ENCODE results near the gene CBFA2T3.
"Not testable (repeated sequence)": the region's sequence is repeated elsewhere in the genome, so short reads cannot be mapped to it uniquely, and the experiment has no call there.

The CBFA2T3 gene

DNA sequence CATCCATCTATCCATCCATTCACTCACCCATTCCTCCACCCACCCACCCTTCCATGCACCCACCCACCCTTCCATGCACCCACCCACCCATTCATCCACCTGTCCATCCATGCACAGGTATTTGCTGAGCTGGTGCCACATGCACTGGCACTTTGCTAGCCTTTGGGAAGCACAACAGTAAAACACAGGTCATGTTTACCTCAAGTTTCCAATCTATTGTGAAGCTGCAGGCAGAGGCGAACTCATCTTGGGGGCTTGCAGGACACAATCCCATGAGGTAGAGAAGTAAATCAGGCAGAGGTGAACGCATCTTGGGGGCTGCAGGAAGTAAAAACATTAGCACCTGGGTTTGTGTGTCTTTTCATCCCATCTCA lies 35.6 kb upstream of the CBFA2T3 start:
- DNase-seq (ENCODE audit: low spot score), result no peak

- DNase-seq (ENCODE audit: low spot score), result no peak
These were observed 35.1 kb upstream of the CBFA2T3 start for GRCh38 chr16:89011909-89012621.

GRCh38 chr16:89010210-89010925 lies 33.4 kb upstream of the CBFA2T3 start:
- no peak for DNase-seq (ENCODE audit: low spot score)

- DNase-seq (ENCODE audit: low spot score), result no peak
These were observed 32.6 kb upstream of the CBFA2T3 start for GRCh38 chr16:89009343-89010209.

DNA sequence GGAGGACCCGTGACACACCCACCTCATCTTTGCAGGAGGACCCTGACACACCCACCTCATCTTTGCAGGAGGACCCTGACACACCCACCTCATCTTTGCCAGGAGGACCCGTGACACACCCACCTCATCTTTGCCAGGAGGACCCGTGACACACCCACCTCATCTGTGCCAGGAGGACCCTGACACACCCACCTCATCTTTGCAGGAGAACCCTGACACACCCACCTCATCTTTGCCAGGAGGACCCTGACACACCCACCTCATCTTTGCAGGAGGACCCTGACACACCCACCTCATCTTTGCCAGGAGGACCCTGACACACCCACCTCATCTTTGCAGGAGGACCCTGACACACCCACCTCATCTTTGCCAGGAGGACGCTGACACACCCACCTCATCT lies 31.8 kb upstream of the CBFA2T3 start:
- not testable (repeated sequence) for DNase-seq (ENCODE audit: low spot score)

DNA sequence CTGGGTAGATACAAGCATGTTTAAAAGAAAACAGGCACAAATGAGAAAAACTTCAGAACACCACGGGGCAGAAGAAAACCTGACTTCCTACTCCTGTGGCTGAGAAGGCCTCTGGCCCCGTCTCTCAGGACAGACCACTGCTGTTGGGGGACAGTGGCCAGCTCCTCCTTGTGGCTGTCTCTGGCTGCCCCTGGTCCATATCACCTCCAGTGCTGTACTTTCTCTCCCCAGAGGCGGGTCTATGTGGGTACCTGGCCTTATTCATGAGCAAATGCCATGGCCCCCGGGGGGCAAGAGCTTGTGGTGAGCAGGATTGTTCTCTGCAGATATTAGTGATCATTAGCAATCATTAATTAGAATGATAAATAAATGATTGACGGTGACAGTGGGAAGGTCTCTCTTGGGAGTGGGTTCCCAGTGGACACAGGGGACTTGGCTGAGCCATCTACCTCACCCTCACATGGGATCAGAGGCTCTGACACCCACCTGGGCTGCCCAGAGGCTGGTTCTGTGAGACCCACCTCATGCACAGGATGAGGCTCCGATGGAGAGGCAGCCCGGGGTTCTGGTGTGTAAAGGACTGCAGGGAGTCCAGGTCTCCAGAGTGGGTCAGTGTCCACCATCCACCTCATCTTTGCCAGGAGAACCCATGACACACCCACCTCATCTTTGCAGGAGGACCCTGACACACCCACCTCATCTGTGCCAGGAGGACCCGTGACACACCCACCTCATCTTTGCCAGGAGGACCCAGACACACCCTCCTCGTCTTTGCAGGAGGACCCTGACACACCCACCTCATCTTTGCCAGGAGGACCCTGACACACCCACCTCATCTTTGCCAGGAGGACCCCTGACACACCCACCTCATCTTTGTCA lies 30.6 kb upstream of the CBFA2T3 start:
- no peak for DNase-seq (ENCODE audit: low spot score)

DNA sequence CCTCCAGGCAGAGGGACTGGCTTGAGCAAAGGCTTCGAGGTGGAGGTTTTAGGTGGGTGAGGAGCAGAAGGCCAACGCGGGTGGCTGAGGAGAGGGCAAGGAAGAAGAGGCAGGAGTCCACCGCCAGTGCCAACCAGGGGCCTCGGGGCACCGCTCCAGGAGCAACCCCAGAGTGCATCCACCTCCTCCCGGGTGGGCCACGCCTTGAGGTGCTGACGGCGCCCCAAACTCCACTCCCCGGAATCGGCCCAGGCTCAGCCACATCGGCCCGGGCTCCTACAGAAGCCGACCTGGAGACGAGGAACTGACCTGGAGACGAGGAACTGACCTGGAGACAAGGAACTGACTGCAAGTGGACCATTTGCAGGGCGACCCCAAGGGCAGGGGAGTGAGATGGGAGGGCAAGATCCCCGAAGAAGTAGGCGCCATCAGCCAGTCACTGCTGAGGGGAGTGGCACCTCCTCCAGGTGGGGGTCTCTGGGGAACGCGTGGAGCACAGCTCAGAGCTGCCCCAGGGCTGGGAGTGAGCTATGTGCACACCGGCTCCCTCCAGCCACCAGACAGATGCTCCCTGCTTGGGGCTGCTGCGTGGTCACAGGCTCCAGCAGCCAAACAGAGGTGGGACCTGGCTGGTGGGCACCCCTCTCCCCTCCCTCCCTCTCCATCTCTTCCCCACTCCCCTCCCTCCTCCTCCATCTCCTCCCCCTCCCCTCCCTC lies 29.2 kb upstream of the CBFA2T3 start:
- DNase-seq (ENCODE audit: low spot score), result no peak

DNA sequence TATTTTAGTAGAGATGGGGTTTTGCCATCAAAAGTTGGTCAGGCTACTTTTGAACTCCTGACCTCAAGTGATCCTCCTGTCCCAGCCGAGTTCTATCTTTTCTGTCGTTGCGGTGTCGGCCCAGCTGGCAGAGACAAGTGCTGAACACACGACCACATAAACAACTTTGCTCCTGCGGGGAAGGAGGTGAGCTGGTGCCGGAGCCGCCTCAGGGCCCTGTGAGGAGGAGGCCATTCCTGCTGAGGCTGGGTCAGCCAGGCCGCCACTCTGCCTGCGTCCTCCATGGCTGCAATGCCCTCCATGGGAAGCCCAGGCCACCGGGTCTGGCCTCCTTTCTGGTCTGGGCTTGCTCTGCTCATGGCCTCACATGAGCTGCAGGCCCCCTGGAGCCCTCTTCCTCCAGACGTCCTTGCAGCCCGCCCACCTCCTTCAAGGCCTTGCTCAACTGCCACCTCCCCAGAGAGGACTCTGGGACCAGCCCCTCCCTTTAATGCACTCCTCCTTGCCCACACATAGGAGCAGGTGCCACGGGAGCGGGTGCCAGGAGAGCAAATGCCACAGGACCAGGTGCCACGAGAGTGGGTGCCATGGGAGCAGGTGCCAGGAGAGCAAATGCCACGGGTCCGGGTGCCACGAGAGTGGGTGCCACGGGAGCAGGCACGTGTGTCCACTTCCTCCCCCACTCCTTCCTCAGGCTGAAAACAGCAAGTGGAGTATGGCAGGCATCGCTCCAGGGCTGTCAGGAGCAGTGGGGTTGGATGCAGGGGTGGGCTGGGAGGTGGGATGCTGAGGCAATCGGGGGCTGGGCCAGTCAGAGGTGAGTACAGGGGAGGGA lies 28.4 kb upstream of the CBFA2T3 start:
- no peak for DNase-seq (ENCODE audit: low spot score)

- no peak for DNase-seq (ENCODE audit: low spot score)
These were observed 27.3 kb upstream of the CBFA2T3 start for GRCh38 chr16:89004209-89004831.

DNA sequence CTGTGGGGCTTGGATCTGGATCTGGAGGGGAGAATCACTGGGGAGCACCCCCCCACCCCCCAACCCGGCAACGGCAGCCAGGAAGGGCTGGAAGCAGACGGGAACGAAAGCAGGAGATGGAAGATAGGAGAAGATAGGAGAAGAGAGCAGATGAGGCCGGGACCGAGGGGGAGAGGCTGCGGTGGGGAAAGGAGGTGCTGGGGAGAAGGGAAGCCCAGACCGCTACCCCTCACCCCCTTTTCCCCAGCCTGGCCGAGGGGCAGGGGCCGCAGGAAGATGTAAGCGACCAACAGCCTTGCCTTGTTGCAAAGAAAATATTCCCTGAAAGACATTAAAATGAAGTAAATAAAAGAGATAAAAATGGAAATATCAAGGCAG lies 26.8 kb upstream of the CBFA2T3 start:
- DNase-seq (ENCODE audit: low spot score), result no peak

DNA sequence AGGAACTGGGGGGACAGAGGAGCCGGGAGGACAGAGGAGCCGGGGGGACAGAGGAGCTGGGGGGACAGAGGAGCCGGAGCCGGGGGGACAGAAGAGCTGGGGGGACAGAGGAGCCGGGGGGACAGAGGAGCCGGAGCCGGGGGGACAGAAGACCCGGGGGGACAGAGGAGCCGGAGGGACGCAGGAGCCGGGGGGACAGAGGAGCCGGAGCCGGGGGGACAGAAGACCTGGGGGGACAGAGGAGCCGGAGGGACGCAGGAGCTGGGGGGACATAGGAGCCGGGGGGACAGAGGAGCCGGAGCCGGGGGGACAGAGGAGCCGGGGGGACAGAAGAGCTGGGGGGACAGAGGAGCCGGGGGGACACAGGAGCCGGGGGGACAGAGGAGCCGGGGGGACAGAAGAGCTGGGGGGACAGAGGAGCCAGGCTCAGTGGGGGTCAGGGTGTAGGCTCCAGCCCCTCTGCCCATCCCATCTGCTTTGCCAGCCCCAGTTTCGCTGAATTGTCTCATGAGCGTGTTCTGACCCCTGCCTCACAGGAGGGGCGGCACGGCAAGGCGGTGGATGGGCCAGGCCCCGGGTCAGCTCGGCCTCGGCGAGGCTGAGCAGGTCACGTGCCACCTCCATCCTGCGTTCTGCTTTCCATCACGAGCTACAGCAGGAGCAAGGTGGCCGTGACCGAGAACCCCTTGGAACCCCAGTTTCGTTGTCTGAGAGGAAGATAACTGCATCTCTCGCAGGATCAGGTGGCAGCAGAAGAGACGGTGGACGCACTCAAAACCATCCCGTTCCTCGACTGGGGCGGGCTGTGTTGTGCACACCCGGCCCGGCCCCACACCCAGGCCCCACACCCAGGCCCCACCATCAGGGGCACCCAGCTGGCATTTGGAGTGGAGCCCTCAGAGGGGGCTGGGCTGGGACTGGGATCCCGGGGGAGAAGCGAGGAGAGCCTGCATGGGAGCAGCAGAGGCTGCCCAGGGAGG lies 26.1 kb upstream of the CBFA2T3 start:
- DNase-seq (ENCODE audit: low spot score), result no peak

DNA sequence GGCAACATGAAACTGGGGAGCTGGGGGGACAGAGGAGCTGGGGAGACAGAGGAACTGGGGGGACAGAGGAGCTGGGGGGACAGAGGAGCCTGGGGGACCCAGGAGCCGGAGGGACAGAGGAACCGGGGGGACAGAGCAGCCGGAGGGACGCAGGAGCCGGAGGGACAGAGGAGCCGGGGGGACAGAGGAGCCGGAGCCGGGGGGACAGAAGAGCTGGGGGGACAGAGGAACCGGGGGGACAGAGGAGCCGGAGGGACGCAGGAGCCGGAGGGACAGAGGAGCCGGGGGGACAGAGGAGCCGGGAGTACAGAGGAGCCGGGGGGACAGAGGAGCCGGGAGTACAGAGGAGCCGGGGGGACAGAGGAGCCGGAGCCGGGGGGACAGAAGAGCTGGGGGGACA lies 25.1 kb upstream of the CBFA2T3 start:
- DNase-seq (ENCODE audit: low spot score), result not testable (repeated sequence)

- DNase-seq (ENCODE audit: low spot score), result no peak
These were observed 24.4 kb upstream of the CBFA2T3 start for GRCh38 chr16:89001117-89002027.

DNA sequence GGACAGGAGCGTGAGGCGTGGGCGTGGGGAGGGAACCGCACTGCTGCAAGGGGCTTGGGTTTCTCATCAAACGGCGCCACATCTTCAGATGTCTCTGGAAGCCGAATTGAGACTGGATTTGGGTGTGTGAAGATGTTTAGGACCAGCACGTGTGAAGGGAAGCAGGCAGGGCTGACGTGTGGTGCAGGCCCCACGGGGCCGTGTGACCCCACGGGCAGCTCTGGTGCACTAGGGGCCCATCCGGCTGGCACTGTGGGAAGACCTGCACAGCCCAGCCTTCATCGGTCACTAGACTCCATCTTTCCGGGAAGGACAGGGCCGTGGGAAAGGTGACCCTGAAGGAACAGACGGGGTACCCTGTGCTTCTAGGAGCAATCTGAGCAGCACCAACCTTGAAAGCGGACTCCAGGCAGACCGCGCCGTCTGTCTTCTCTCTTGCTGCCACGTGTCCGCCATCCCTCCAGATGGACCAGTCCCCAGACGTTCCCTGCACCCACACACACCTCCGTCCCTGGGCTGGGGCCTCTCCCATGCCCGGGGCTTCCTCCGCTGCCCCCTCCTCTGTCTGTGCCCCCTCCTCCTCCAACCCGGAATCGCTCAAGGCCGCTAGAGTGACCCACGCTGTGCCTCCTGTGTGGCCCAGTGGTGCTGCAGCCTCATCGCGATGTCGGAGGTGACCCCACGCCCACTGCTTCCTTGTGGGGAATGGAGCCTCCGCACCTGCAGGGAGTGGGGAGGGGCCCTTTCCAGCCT lies 23.4 kb upstream of the CBFA2T3 start:
- DNase-seq (ENCODE audit: low spot score), result no peak

DNA sequence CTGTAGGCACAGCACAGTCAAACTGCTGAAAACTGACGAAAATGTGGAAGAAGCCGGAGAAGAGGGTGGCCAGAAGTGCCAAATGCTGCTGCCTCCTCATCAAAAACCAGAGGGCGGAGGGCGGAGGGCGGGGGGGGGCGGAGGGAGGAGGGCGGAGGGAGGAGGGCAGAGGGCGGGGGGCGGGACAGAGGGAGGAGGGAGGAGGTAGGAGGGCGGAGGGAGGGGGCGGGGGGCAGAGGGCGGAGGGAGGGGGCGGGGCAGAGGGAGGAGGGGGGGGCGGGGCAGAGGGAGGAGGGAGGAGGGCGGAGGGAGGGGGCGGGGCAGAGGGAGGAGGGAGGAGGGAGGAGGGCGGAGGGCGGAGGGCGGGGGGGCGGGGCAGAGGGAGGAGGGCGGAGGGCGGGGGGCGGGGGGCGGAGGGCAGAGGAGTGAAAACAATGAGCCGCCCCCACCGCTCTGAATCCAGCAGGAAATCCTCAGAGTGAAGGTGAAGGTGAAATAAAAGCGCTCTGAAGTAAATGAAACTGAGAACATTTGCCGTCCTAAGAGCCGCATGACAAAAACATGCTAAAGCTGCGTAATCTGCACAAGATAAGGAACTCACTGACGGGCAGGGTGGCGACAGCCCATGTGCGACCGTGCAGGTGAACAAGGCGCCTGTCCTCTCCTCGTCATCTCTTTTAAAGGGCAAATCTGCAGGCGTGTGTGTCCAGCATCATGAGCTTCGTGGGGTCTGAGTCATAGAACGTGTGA lies 22.6 kb upstream of the CBFA2T3 start:
- DNase-seq (ENCODE audit: low spot score), result no peak
